Mucosa of descending colon (tissue), 3 donors: ENCODE measurements around the gene CDC45. TPM values are rescaled to one million over a fixed set of nuclear protein-coding genes. Genes with fewer than 3 reads are reported as not detected.

Source experiments
- ATAC-seq: fragments of 200-7000 bp; cut with Tn5 transposase; one replicate; pipeline ENCODE4 v1.9.1; 2020; ENCODE audit warnings: mild to moderate bottlenecking, moderate library complexity
- DNase-seq, 3 donors: peaks; one replicate each; pipeline ENCODE4 v3.0.0-alpha.2; 2020
- H3K36me3 ChIP-seq: fragments of 200-600 bp; one replicate; pipeline ENCODE4 v1.8.0; 2021; ENCODE audit warnings: low read depth, mild to moderate bottlenecking
- H3K4me1 ChIP-seq: fragments of 200-600 bp; one replicate; pipeline ENCODE4 v1.8.0; 2021; ENCODE audit warnings: low read depth, mild to moderate bottlenecking
- H3K4me3 ChIP-seq: fragments of 200-600 bp; one replicate; pipeline ENCODE4 v1.8.0; 2021; ENCODE audit warnings: mild to moderate bottlenecking
- H3K9me3 ChIP-seq: fragments of 200-600 bp; one replicate; pipeline ENCODE4 v1.8.0; 2021; ENCODE audit warnings: mild to moderate bottlenecking
- CTCF ChIP-seq: fragments of 200-600 bp; IDR thresholded peaks from one replicate; pipeline ENCODE4 v1.8.0; 2022; ENCODE audit warnings: antibody characterized with exemption, mild to moderate bottlenecking
- intact Hi-C, 2 donors: fragments of 100-400 bp; cut with DNase I in 1 of 2; cut with micrococcal nuclease in 1 of 2; formaldehyde crosslinking; loops; one replicate each; pipeline versions ENCODE4 v1.11.0 to v1.11.1; 2022; cut with DNase I, micrococcal nuclease
- total RNA-seq, 3 donors: library from RNA; stranded (reverse); fragmentation: NEBNext Ultra II Directional in 2 of 3; extraction: Animal tissue kit (Norgen Biotek cat#: 25700) in 2 of 3; gene quantifications; one replicate each; pipeline versions ENCODE4 v1.2.1 to v1.2.4, GENCODE V29; 2021 to 2023
- donor health status: DM: no; HTN: no; CAD: no; lungs with moderate emphysema.
- donor health status: DM: no; HTN: no; CAD: no.
- donor health status: DM: no; HTN: yes; CAD: no.

CDC45 gene
- total RNA-seq, 3 donors from 2014 or later = 2.2 to 13.9 (median 2.8) TPM

- H3K36me3 ChIP-seq = no peaks in the 10 kb centered on the region
- H3K4me3 ChIP-seq = peak within 1 kb of the TSS; percentile 93
- TF ChIP-seq CTCF = no peak
- H3K4me1 ChIP-seq = peaks cover 19% of the 10 kb centered on the region
- intact Hi-C loops = no loop called here
- peak; percentile 91 to 92 (median 91) for DNase-seq
- peak; percentile 94 for ATAC-seq
- no peaks in the 10 kb centered on the region for H3K9me3 ChIP-seq
Measured at GRCh38 chr22:19447330-19448075, 32.2 kb upstream of the CDC45 start, which contains the start of gene C22orf39. Gene C22orf39 (minus strand): TSS chr22:19447711. CDS start chr22:19447688, 23 bp downstream.

GRCh38 chr22:19448076-19448607 is 31.6 kb upstream of the CDC45 start:
- DNase-seq (peak in 2 of 3 donors; percentile 53 to 57), ATAC-seq (peak; percentile 60)
- intact Hi-C loops = no loop called here
- H3K36me3 ChIP-seq = no peaks in the 10 kb centered on the region
- no peak for TF ChIP-seq CTCF
- peak overlapping the region; percentile 93 for H3K4me3 ChIP-seq
- H3K9me3 ChIP-seq = no peaks in the 10 kb centered on the region
- peaks cover 19% of the 10 kb centered on the region for H3K4me1 ChIP-seq

GRCh38 chr22:19448739-19449421 is 30.8 kb upstream of the CDC45 start:
- no peak for TF ChIP-seq CTCF
- ATAC-seq (no peak), DNase-seq (no peak)
- intact Hi-C loops = no loop called here
- no peaks in the 10 kb centered on the region for H3K36me3 ChIP-seq
- H3K4me1 ChIP-seq = peaks cover 19% of the 10 kb centered on the region
- H3K9me3 ChIP-seq = no peaks in the 10 kb centered on the region
- H3K4me3 ChIP-seq = no peak overlapping the region

- ATAC-seq = no peak
- no peaks in the 10 kb centered on the region for H3K9me3 ChIP-seq
- TF ChIP-seq CTCF = no peak
- intact Hi-C loops = no loop called here
- DNase-seq = no peak
- H3K36me3 ChIP-seq = no peaks in the 10 kb centered on the region
- H3K4me3 ChIP-seq = no peak overlapping the region
- H3K4me1 ChIP-seq = peaks cover 19% of the 10 kb centered on the region
Measured at GRCh38 chr22:19449422-19449767, 30.3 kb upstream of the CDC45 start.

- DNase-seq = no peak
- no peak overlapping the region for H3K4me3 ChIP-seq
- H3K4me1 ChIP-seq = peaks cover 19% of the 10 kb centered on the region
- no peaks in the 10 kb centered on the region for H3K9me3 ChIP-seq
- intact Hi-C loops = no loop called here
- no peak for ATAC-seq
- TF ChIP-seq CTCF = no peak
- H3K36me3 ChIP-seq = peaks cover 5% of the 10 kb centered on the region
Measured at GRCh38 chr22:19450363-19451175, 29.2 kb upstream of the CDC45 start.
